GM12878 (cell line): ENCODE data around the gene SPAG16. TPM values are rescaled to one million over a fixed set of nuclear protein-coding genes. Genes with fewer than 3 reads are reported as not detected.

Source experiments
- ATAC-seq: fragments of 200-7000 bp; cut with Tn5 transposase; 3 replicates; pipeline ENCODE4 v1.9.1; 2020; ENCODE audit warnings: mild to moderate bottlenecking, moderate library complexity
- BruUV-seq: library from RNA; stranded (reverse); fragments of 400-500 nt; replicated peaks from 2 replicates; lab custom pipeline; 2021; lab: Mats Ljungman, UMichigan
- CTCF ChIA-PET: fragments of 300-600 bp; sonication (Branson Sonifier 250); formaldehyde crosslinking; extraction: SDS; loops from one replicate; lab custom pipeline; 2021; ENCODE audit warnings: inconsistent platforms; lab: Yijun Ruan, JAX
- POLR2A ChIA-PET: fragments of 350-600 bp; formaldehyde crosslinking; extraction: SDS; loops from one replicate; lab custom pipeline; 2021; ENCODE audit warnings: inconsistent platforms; lab: Charles Lee
- RAD21 ChIA-PET: fragments of 300-600 bp; sonication (Branson Sonifier 250); formaldehyde crosslinking; loops from one replicate; lab custom pipeline; 2023; ENCODE audit warnings: antibody characterized with exemption; ENCODE audit not compliant: unreplicated experiment; lab: Charles Lee
- SMC1A ChIA-PET: fragments of 300-600 bp; sonication (Branson Sonifier 250); formaldehyde crosslinking; loops from one replicate; lab custom pipeline; 2023; ENCODE audit not compliant: unreplicated experiment, uncharacterized antibody; lab: Charles Lee
- DNase-seq: peaks from one replicate; pipeline ENCODE4 v3.0.0-alpha.2; 2011; ENCODE audit warnings: low read depth, low spot score
- FAIRE-seq: peaks from 3 replicates; lab custom pipeline; 2011; peaks lifted over from hg19 to GRCh38; lab: Jason Lieb, UNC
- H2AFZ ChIP-seq: 2 replicates; pipeline ENCODE4 v1.6.0; 2011; ENCODE audit warnings: low read depth, low read length, control low read depth; ENCODE audit not compliant: control insufficient read depth
- H3K27ac ChIP-seq: 2 replicates; pipeline ENCODE4 v1.5.1; 2011; ENCODE audit warnings: control low read depth; ENCODE audit not compliant: control insufficient read depth, insufficient read depth
- H3K27me3 ChIP-seq, 2 experiments: replicated peaks in 1 of 2; 2 replicates each; pipeline versions ENCODE4 v1.6.0 to v1.6.1; 2011; ENCODE audit warnings: low read length in 1 of 2; ENCODE audit not compliant: control insufficient read depth in 2 of 2, insufficient read depth in 2 of 2
- H3K36me3 ChIP-seq, 2 experiments: 2 replicates each; pipeline ENCODE4 v1.5.1; 2011; ENCODE audit warnings: low read length in 1 of 2; ENCODE audit not compliant: control insufficient read depth in 2 of 2, insufficient read depth in 2 of 2
- H3K4me1 ChIP-seq: 2 replicates; pipeline ENCODE4 v1.6.1; 2011; ENCODE audit warnings: mild to moderate bottlenecking, low read length, moderate library complexity, mixed read lengths; ENCODE audit not compliant: control insufficient read depth, insufficient read depth
- H3K4me2 ChIP-seq: 2 replicates; pipeline ENCODE4 v1.6.0; 2011; ENCODE audit warnings: control low read depth; ENCODE audit not compliant: control insufficient read depth, insufficient read depth
- H3K4me3 ChIP-seq: fragments of 200-600 bp; sonication (generic); 2 replicates; pipeline ENCODE4 v1.5.1; 2016
- H3K79me2 ChIP-seq: 2 replicates; pipeline ENCODE4 v1.6.0; 2011; ENCODE audit warnings: low read length; ENCODE audit not compliant: control insufficient read depth, insufficient read depth
- H3K9ac ChIP-seq: 2 replicates; pipeline ENCODE4 v1.8.0; 2011; ENCODE audit warnings: low read length, control low read depth, mixed read lengths; ENCODE audit not compliant: control insufficient read depth, insufficient read depth
- H3K9me3 ChIP-seq: replicated peaks from 3 replicates; pipeline ENCODE4 v1.5.1; 2011; ENCODE audit warnings: mild to moderate bottlenecking, low read length; ENCODE audit not compliant: control insufficient read depth, insufficient read depth
- H4K20me1 ChIP-seq: 2 replicates; pipeline ENCODE4 v1.6.0; 2011; ENCODE audit not compliant: control insufficient read depth, insufficient read depth
- ASH2L ChIP-seq: fragments of 300-600, 200-600 bp; sonication (generic); IDR thresholded peaks from 2 replicates; pipeline ENCODE4 v1.6.1; 2017; ENCODE audit warnings: low read depth, mild to moderate bottlenecking, borderline replicate concordance
- EED ChIP-seq: sonication (generic); IDR thresholded peaks from 2 replicates; pipeline ENCODE4 v1.6.1; 2016; ENCODE audit warnings: antibody characterized with exemption, low read depth
- ETV6 ChIP-seq, 2 experiments: fragments of 450-650 bp in 1 of 2; IDR thresholded peaks in 1 of 2; conservative IDR thresholded peaks in 1 of 2; 2 replicates each; pipeline ENCODE4 v1.6.1; 2014; ENCODE audit warnings: antibody characterized with exemption in 1 of 2, borderline replicate concordance in 1 of 2, low read depth in 1 of 2, mild to moderate bottlenecking in 1 of 2, moderate library complexity in 1 of 2
- IKZF2 ChIP-seq, 2 experiments: fragments of 450-650 bp; IDR thresholded peaks; 2 replicates each; pipeline ENCODE4 v1.6.1; 2017; ENCODE audit warnings: mild to moderate bottlenecking in 2 of 2, moderate library complexity in 2 of 2
- NFIC ChIP-seq: IDR thresholded peaks from 2 replicates; pipeline ENCODE4 v1.6.1; 2012; ENCODE audit warnings: low read depth, mild to moderate bottlenecking, inconsistent platforms, low read length, moderate library complexity
- NR2C2 ChIP-seq: IDR thresholded peaks from 2 replicates; pipeline ENCODE4 v1.6.1; 2011; ENCODE audit warnings: borderline replicate concordance, low read depth; ENCODE audit not compliant: control insufficient read depth, insufficient read length
- POLR2A ChIP-seq: IDR thresholded peaks from 2 replicates; pipeline ENCODE4 v1.6.1; 2011; ENCODE audit warnings: low read depth, mild to moderate bottlenecking, low read length
- RAD21 ChIP-seq: IDR thresholded peaks from 2 replicates; pipeline ENCODE4 v1.6.1; 2011; ENCODE audit warnings: mild to moderate bottlenecking, low read depth, low read length, moderate library complexity; ENCODE audit not compliant: insufficient read depth
- RBBP5 ChIP-seq: fragments of 200-600 bp; sonication (generic); conservative IDR thresholded peaks from 2 replicates; pipeline ENCODE4 v1.6.1; 2016
- SIN3A ChIP-seq: IDR thresholded peaks from 2 replicates; pipeline ENCODE4 v1.6.1; 2012; ENCODE audit warnings: low read depth, low read length, improper control_type of control experiment
- SUPT20H ChIP-seq: IDR thresholded peaks from 2 replicates; pipeline ENCODE4 v1.6.1; 2011; ENCODE audit warnings: low read depth, mild to moderate bottlenecking, low read length, moderate library complexity, borderline replicate concordance; ENCODE audit not compliant: control insufficient read depth
- ZBED1 ChIP-seq: IDR thresholded peaks from 2 replicates; pipeline ENCODE4 v1.6.1; 2016; ENCODE audit warnings: borderline replicate concordance
- ZNF622 ChIP-seq: fragments of 450-650 bp; IDR thresholded peaks from 2 replicates; pipeline ENCODE4 v1.6.1; 2017; ENCODE audit warnings: mild to moderate bottlenecking, inconsistent platforms
- in situ Hi-C: fragments of 300-500 bp; cut with MboI; formaldehyde crosslinking; loops from 9 replicates; pipeline ENCODE4 v1.14.3; 2018; ENCODE audit warnings: mixed read lengths
- intact Hi-C: fragments of 100-400 bp; cut with micrococcal nuclease; formaldehyde crosslinking; loops from one replicate; pipeline ENCODE4 v1.14.2; 2022; ENCODE audit not compliant: unreplicated experiment
- polyA plus RNA-seq, 11 experiments: library from polyadenylated mRNA; depleted of rRNA in 4 of 11; unstranded in 6 of 11; stranded (reverse) in 5 of 11; fragments of >200 nt; fragmentation: Nextera tagmentation in 4 of 11; fragmentation: Illumina TruSeq in 1 of 11; extraction: Ambion mirVana in 4 of 11; extraction: Trizol in 1 of 11; gene quantifications; 1 replicate in 1 of 11; 2 replicates in 10 of 11; pipeline versions ENCODE4 v1.2.1 to v1.2.3, GENCODE V29; 2011 to 2016; ENCODE audit warnings: inconsistent platforms in 2 of 11, missing spikeins in 2 of 11, low read depth in 1 of 11
- total RNA-seq, 4 experiments: library from RNA; depleted of rRNA in 3 of 4; stranded (reverse); fragments of >200 nt in 3 of 4; fragmentation: Illumina TruSeq in 1 of 4; extraction: Trizol in 1 of 4; gene quantifications; 2 replicates each; pipeline versions ENCODE4 v1.2.1 to v1.2.3, GENCODE V29; 2013 to 2021
- TF ChIP-seq, protein P1 (sequence below): fragments of 450-650 bp; IDR thresholded peaks from 2 replicates; pipeline ENCODE4 v1.6.1; 2017; ENCODE audit warnings: mild to moderate bottlenecking, moderate library complexity
- TF ChIP-seq, protein P2 (sequence below): fragments of 450-650 bp; IDR thresholded peaks from 2 replicates; pipeline ENCODE4 v1.6.1; 2016; ENCODE audit warnings: mild to moderate bottlenecking
- TF ChIP-seq, protein P3 (sequence below): IDR thresholded peaks from 2 replicates; pipeline ENCODE4 v1.6.1; 2011; ENCODE audit warnings: mild to moderate bottlenecking, low read depth, low read length, moderate library complexity; ENCODE audit not compliant: insufficient replicate concordance

Gene SPAG16
- total and polyA plus RNA-seq, 10 of the 15 experiments (the other 5 are each of a cell fraction or from before 2014, with no cell fraction given) = 6.0 to 25.0 (median 15.2) TPM

DNA sequence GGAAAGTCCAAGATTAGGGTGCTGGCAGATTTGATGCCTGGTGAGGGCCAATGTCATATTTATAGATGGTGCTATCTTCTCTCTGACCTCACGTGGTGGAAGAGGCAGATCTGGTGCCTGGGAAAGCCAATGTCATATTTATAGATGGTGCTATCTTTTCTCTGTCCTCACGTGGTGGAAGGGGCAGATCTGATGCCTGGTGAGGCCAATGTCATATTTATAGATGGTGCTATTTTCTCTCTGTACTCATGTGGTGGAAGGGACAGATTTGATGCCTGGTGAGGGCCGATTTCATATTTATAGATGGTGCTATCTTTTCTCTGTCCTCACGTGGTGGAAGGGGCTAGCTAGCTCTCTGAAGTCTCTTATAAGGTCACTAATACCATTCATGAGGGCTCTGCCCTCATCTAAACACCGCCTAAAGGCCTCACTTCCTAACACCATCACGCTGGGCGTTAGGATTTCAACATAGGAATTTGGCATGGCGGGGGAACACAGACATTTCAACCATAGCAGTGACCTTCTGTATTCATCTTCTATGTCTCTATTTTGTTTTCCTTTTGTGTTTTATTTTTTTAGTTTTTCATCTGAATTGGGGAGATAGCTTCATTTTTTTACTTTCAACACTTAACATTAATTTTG lies 278.4 kb downstream of the SPAG16 start (continued):
- TF ChIP-seq ETV6 (conservative IDR thresholded peaks at IDR 0.05 in 1 of 2, IDR thresholded peaks at IDR 0.05 in 1 of 2; ENCODE audit: borderline replicate concordance in 1 of 2, low read depth in 1 of 2) (no peak), NFIC (no peak)
- TF ChIP-seq, all 136 proteins: peak for 0

DNA sequence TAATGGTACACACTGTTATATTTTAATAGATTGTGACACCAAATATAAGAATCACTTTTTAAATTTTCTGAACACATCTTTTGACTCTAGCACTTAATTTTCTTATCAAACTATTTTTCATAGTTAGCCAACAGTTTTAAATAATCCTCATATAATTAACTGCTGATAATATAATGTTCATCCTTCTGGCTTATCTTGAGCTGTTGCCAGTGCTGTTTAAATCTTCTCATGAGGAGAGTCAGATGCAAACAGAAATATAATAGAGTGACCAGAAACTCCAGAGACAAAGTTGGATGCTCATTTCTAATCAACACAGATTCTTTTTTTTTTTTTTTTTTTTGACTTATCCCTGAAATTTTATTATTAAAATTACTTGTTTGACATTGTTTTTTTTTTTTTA lies 282.6 kb downstream of the SPAG16 start:
- ChIA-PET RAD21 (no interaction called here), SMC1A (interaction anchor here (0.7 to 1.4 kb wide), 3 partner anchors 9 to 34 kb away, joined by 3 to 5 read pairs (median 4); no protein-coding TSS in a partner anchor), POLR2A (interaction anchor here (0.7 to 1.0 kb wide), 2 partner anchors 9 to 318 kb away, joined by 3 to 6 read pairs; no protein-coding TSS in a partner anchor), CTCF (no interaction called here)
- Histone ChIP-seq H3K79me2 (no peaks in the 10 kb centered on the region), H3K36me3 (no peaks in the 10 kb centered on the region), H3K9me3 (no peaks in the 10 kb centered on the region), H2AFZ (no peak overlapping the region), H3K27me3 (no peaks in the 10 kb centered on the region), H3K9ac (no peak overlapping the region), H3K4me3 (no peak overlapping the region), H3K27ac (no peak overlapping the region), H3K4me2 (no peak overlapping the region), H3K4me1 (no peaks in the 10 kb centered on the region), H4K20me1 (no peaks in the 10 kb centered on the region)
- intact Hi-C loops (no loop called here), in situ Hi-C loops (no loop called here)
- DNase-seq = no peak
- BruUV-seq = no TSS peak
- ATAC-seq = no peak
- FAIRE-seq = no peak
- TF ChIP-seq ASH2L (no peak), IKZF2 (IDR thresholded peaks at IDR 0.05) (no peak), SUPT20H (no peak), EED (no peak), RAD21 (no peak), POLR2A (no peak), RBBP5 (no peak), SIN3A (no peak), ZBED1 (no peak), ZNF622 (no peak), NR2C2 (no peak)
- TF ChIP-seq, protein P1, sequence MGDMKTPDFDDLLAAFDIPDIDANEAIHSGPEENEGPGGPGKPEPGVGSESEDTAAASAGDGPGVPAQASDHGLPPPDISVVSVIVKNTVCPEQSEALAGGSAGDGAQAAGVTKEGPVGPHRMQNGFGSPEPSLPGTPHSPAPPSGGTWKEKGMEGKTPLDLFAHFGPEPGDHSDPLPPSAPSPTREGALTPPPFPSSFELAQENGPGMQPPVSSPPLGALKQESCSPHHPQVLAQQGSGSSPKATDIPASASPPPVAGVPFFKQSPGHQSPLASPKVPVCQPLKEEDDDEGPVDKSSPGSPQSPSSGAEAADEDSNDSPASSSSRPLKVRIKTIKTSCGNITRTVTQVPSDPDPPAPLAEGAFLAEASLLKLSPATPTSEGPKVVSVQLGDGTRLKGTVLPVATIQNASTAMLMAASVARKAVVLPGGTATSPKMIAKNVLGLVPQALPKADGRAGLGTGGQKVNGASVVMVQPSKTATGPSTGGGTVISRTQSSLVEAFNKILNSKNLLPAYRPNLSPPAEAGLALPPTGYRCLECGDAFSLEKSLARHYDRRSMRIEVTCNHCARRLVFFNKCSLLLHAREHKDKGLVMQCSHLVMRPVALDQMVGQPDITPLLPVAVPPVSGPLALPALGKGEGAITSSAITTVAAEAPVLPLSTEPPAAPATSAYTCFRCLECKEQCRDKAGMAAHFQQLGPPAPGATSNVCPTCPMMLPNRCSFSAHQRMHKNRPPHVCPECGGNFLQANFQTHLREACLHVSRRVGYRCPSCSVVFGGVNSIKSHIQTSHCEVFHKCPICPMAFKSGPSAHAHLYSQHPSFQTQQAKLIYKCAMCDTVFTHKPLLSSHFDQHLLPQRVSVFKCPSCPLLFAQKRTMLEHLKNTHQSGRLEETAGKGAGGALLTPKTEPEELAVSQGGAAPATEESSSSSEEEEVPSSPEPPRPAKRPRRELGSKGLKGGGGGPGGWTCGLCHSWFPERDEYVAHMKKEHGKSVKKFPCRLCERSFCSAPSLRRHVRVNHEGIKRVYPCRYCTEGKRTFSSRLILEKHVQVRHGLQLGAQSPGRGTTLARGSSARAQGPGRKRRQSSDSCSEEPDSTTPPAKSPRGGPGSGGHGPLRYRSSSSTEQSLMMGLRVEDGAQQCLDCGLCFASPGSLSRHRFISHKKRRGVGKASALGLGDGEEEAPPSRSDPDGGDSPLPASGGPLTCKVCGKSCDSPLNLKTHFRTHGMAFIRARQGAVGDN = no peak
- TF ChIP-seq, protein P2, sequence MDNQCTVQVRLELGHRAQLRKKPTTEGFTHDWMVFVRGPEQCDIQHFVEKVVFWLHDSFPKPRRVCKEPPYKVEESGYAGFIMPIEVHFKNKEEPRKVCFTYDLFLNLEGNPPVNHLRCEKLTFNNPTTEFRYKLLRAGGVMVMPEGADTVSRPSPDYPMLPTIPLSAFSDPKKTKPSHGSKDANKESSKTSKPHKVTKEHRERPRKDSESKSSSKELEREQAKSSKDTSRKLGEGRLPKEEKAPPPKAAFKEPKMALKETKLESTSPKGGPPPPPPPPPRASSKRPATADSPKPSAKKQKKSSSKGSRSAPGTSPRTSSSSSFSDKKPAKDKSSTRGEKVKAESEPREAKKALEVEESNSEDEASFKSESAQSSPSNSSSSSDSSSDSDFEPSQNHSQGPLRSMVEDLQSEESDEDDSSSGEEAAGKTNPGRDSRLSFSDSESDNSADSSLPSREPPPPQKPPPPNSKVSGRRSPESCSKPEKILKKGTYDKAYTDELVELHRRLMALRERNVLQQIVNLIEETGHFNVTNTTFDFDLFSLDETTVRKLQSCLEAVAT = no peak
- TF ChIP-seq, protein P3, sequence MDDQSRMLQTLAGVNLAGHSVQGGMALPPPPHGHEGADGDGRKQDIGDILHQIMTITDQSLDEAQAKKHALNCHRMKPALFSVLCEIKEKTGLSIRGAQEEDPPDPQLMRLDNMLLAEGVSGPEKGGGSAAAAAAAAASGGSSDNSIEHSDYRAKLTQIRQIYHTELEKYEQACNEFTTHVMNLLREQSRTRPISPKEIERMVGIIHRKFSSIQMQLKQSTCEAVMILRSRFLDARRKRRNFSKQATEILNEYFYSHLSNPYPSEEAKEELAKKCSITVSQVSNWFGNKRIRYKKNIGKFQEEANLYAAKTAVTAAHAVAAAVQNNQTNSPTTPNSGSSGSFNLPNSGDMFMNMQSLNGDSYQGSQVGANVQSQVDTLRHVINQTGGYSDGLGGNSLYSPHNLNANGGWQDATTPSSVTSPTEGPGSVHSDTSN = no peak
